ENCODE measurements around the gene SEMA6B. TPM values are rescaled to one million over a fixed set of nuclear protein-coding genes. Genes with fewer than 3 reads are reported as not detected.

SEMA6B gene
- total RNA-seq, result 10 to 100 TPM in 2 of 4 donors, 1 to 10 TPM in 2; 3.7 to 22.5 (median 14.2) TPM

DNA sequence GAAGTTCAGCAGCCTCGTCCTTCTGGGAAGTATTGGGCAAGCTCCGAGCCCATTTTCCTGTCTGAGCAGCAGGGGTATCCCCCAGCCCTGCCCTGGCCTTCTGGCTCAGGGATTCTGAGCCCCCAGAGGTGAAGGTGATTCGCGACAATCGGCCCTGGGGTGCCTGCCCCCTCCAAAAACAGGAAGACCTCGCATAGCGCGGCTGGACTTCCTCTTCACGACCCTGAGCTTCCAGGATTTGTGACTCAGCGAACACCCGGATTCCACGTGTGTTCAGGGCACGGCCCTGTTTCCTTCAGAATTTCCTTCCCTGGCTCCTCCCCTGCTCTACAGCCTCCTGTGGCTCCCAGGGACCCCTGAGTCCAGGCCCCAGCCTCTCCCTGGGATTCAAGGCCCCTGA, at the start of gene SEMA6B:
Gene SEMA6B, minus strand, starts transcription at position 116 of the 400 bp plus-strand sequence. CDS start 1,227 bp downstream, outside the sequence.
- H3K9me3 ChIP-seq, result no peaks in the 10 kb centered on the region
- DNase-seq (ENCODE audit: extremely low spot score), result no peak
- peak within 1 kb of the TSS; percentile 53 to 62 (median 58) for H3K27ac ChIP-seq (replicated peaks in 1 of 4)
- peaks cover 0 to 25% (median 10%) of the 10 kb centered on the region in 4 donors for H3K36me3 ChIP-seq
- intact Hi-C loops (cut with DNase I), result loop anchor here (5.0 kb wide), 1 partner anchor 78 kb away; the partner anchor contains the start of gene TNFAIP8L1
- peaks cover 5 to 14% (median 8%) of the 10 kb centered on the region in 4 donors for H3K4me1 ChIP-seq
- TF ChIP-seq POLR2AphosphoS5 (IDR thresholded peaks at IDR 0.05), result peak; percentile 68 to 75
- TF ChIP-seq EP300 (IDR thresholded peaks at IDR 0.05), result peak; percentile 59
- TF ChIP-seq POLR2A (IDR thresholded peaks at IDR 0.05; ENCODE audit: low read depth), result no peak
- TF ChIP-seq CTCF (IDR thresholded peaks at IDR 0.05), result no peak
- peak within 1 kb of the TSS; percentile 35 to 55 (median 42) for H3K4me3 ChIP-seq
- peaks cover 0 to 10% (median 0%) of the 10 kb centered on the region in 4 donors for H3K27me3 ChIP-seq
- 73% methylated on average over 13 of the region's 13 CpGs for WGBS

GRCh38 chr19:4606921-4607678, 47.6 kb upstream of the SEMA6B start:
- no peaks in the 10 kb centered on the region for H3K36me3 ChIP-seq
- no peak for DNase-seq (ENCODE audit: extremely low spot score)
- intact Hi-C loops (cut with DNase I), result no loop called here
- H3K4me3 ChIP-seq, result no peak overlapping the region
- TF ChIP-seq POLR2AphosphoS5 (IDR thresholded peaks at IDR 0.05), result peak in 1 of 2 donors; percentile 21
- no peak for TF ChIP-seq EP300 (IDR thresholded peaks at IDR 0.05)
- WGBS, result 13% methylated on average over 33 of the region's 35 CpGs
- H3K27me3 ChIP-seq, result peaks cover 0 to 72% (median 8%) of the 10 kb centered on the region in 4 donors
- H3K27ac ChIP-seq (replicated peaks in 1 of 4), result no peak overlapping the region
- H3K4me1 ChIP-seq, result peaks cover 12 to 22% (median 15%) of the 10 kb centered on the region in 4 donors
- no peaks in the 10 kb centered on the region for H3K9me3 ChIP-seq

GRCh38 chr19:4606181-4606580, 46.7 kb upstream of the SEMA6B start:
- DNase-seq (ENCODE audit: extremely low spot score), result no peak
- peaks cover 12 to 22% (median 15%) of the 10 kb centered on the region in 4 donors for H3K4me1 ChIP-seq
- no peak overlapping the region for H3K27ac ChIP-seq (replicated peaks in 1 of 4)
- H3K36me3 ChIP-seq, result no peaks in the 10 kb centered on the region
- H3K9me3 ChIP-seq, result no peaks in the 10 kb centered on the region
- H3K27me3 ChIP-seq, result peaks cover 0 to 76% (median 8%) of the 10 kb centered on the region in 4 donors
- 82% methylated on average over 5 of the region's 5 CpGs for WGBS
- TF ChIP-seq EP300 (IDR thresholded peaks at IDR 0.05), result no peak
- no peak for TF ChIP-seq POLR2AphosphoS5 (IDR thresholded peaks at IDR 0.05)
- TF ChIP-seq CTCF (IDR thresholded peaks at IDR 0.05), result no peak
- TF ChIP-seq POLR2A (IDR thresholded peaks at IDR 0.05; ENCODE audit: low read depth), result no peak
- intact Hi-C loops (cut with DNase I), result no loop called here
- H3K4me3 ChIP-seq, result no peak overlapping the region

DNA sequence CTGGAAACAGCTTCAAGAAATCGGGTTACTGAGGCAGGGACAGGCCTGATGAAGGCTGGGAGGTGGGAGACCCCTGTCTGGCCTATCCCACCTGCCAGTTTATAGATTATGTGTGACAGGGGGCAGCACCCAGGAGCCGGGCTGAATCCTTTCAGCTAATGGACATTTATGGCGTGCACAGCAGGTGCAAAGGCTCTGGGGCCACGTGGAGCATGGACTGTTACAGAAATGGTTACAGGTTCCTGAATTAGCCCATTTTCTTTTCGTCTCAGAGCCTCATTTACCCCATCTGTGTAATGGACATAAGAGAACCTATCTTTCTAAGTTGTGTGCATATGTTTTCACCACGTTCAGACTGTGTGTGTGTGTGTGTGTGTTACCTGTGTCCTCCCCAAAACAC, 45.4 kb upstream of the SEMA6B start:
- peaks cover 0 to 76% (median 14%) of the 10 kb centered on the region in 4 donors for H3K27me3 ChIP-seq
- no peak for TF ChIP-seq CTCF (IDR thresholded peaks at IDR 0.05)
- no peak for TF ChIP-seq POLR2AphosphoS5 (IDR thresholded peaks at IDR 0.05)
- TF ChIP-seq POLR2A (IDR thresholded peaks at IDR 0.05; ENCODE audit: low read depth), result no peak
- TF ChIP-seq EP300 (IDR thresholded peaks at IDR 0.05), result no peak
- H3K27ac ChIP-seq (replicated peaks in 1 of 4), result no peak overlapping the region
- H3K9me3 ChIP-seq, result no peaks in the 10 kb centered on the region
- H3K4me3 ChIP-seq, result no peak overlapping the region
- no peaks in the 10 kb centered on the region for H3K36me3 ChIP-seq
- intact Hi-C loops (cut with DNase I), result no loop called here
- H3K4me1 ChIP-seq, result peaks cover 8 to 16% (median 10%) of the 10 kb centered on the region in 4 donors
- DNase-seq (ENCODE audit: extremely low spot score), result no peak
- WGBS, result 71% methylated on average over 6 of the region's 6 CpGs

- 89% methylated on average over 1 of the region's 1 CpG for WGBS
- Histone ChIP-seq H3K4me1 (peaks cover 6 to 21% (median 16%) of the 10 kb centered on the region in 4 donors), H3K9me3 (no peaks in the 10 kb centered on the region), H3K27me3 (peaks cover 0 to 91% (median 30%) of the 10 kb centered on the region in 4 donors), H3K27ac (replicated peaks in 1 of 4) (no peak overlapping the region), H3K36me3 (no peaks in the 10 kb centered on the region), H3K4me3 (no peak overlapping the region)
- TF ChIP-seq EP300 (IDR thresholded peaks at IDR 0.05) (no peak), POLR2AphosphoS5 (IDR thresholded peaks at IDR 0.05) (no peak), POLR2A (IDR thresholded peaks at IDR 0.05; ENCODE audit: low read depth) (no peak), CTCF (IDR thresholded peaks at IDR 0.05) (no peak)
- DNase-seq (ENCODE audit: extremely low spot score), result no peak
- intact Hi-C loops (cut with DNase I), result no loop called here
Observed at GRCh38 chr19:4602915-4603314, 43.4 kb upstream of the SEMA6B start.

Data from esophagus muscularis mucosa (tissue), 4 donors.